ENCODE measurements around the gene PLD6. TPM values are rescaled to one million over a fixed set of nuclear protein-coding genes. Genes with fewer than 3 reads are reported as not detected.

PLD6 gene
- total RNA-seq, 1 experiment from 2014 or later: 11.6 TPM

DNA sequence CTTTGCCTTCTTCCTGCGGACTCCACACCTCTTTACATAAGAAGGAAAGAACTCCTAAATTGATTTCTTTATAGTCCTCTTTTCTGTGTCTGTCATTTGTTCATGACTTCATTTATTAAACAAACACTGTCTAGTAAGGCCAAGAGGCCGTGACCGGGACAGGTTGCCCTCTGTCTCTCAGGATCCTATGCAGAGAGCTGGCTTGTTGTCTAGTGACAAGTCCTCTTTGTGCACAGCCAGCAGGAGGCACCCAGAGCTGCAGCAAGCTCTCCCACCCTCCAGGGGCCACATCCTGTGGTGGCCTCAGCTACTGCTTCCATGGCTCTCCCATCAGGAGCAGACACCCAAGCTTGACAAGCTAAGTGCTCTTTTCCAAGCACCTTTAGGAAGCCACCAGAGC is 50.6 kb downstream of the PLD6 start:
- H3K27ac ChIP-seq (ENCODE audit: low read length): peak overlapping the region; percentile 97
- POLR2A ChIA-PET (ENCODE audit: unreplicated experiment): interaction anchor here (0.6 kb wide), 1 partner anchor 16 kb away, joined by 8 read pairs; no protein-coding TSS in a partner anchor
- no peak for DNase-seq
- no peaks in the 10 kb centered on the region for H3K9me3 ChIP-seq (ENCODE audit: low read length)
- no peak overlapping the region for H3K4me3 ChIP-seq (ENCODE audit: low read length)
- CTCF ChIA-PET: no interaction called here
- peaks cover 83% of the 10 kb centered on the region for H3K36me3 ChIP-seq (ENCODE audit: low read depth, low read length)
- intact Hi-C loops (cut with micrococcal nuclease): loop anchor here (10.0 kb wide), 1 partner anchor 151 kb away; no protein-coding TSS in a partner anchor
- TF ChIP-seq EZH2phosphoT487 (IDR thresholded peaks at IDR 0.05; ENCODE audit: borderline replicate concordance, low read length): no peak
- TF ChIP-seq, protein P1, sequence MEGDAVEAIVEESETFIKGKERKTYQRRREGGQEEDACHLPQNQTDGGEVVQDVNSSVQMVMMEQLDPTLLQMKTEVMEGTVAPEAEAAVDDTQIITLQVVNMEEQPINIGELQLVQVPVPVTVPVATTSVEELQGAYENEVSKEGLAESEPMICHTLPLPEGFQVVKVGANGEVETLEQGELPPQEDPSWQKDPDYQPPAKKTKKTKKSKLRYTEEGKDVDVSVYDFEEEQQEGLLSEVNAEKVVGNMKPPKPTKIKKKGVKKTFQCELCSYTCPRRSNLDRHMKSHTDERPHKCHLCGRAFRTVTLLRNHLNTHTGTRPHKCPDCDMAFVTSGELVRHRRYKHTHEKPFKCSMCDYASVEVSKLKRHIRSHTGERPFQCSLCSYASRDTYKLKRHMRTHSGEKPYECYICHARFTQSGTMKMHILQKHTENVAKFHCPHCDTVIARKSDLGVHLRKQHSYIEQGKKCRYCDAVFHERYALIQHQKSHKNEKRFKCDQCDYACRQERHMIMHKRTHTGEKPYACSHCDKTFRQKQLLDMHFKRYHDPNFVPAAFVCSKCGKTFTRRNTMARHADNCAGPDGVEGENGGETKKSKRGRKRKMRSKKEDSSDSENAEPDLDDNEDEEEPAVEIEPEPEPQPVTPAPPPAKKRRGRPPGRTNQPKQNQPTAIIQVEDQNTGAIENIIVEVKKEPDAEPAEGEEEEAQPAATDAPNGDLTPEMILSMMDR (conservative IDR thresholded peaks at IDR 0.05; ENCODE audit: low read depth, low read length): 0 out of 2 replicates have a peak, but pooled peaks have one; percentile 17
- no peak for TF ChIP-seq EZH2 (IDR thresholded peaks at IDR 0.05; ENCODE audit: low read length, unreplicated experiment)
- H3F3A ChIP-seq (ENCODE audit: low read length, unreplicated experiment): peaks cover 19% of the 10 kb centered on the region
- no peaks in the 10 kb centered on the region for H3K9me2 ChIP-seq (replicated peaks; ENCODE audit: low read length)
- no peak for ATAC-seq
- H2AFZ ChIP-seq (ENCODE audit: low read length): no peak overlapping the region
- H3K4me1 ChIP-seq (ENCODE audit: insufficient read depth, low read length): peaks cover 62% of the 10 kb centered on the region
- peak overlapping the region; percentile 33; the same call in 1 of the 2 replicates for H3K4me2 ChIP-seq (ENCODE audit: low read length)
- H4K20me1 ChIP-seq (ENCODE audit: low read length): no peaks in the 10 kb centered on the region
- no TSS peak for BruUV-seq (replicated peaks)
- peaks cover 53% of the 10 kb centered on the region for H3K79me2 ChIP-seq (ENCODE audit: low read length)
- H3K27me3 ChIP-seq (ENCODE audit: low read length): no peaks in the 10 kb centered on the region
- H3K9ac ChIP-seq (ENCODE audit: low read length): no peak overlapping the region

DNA sequence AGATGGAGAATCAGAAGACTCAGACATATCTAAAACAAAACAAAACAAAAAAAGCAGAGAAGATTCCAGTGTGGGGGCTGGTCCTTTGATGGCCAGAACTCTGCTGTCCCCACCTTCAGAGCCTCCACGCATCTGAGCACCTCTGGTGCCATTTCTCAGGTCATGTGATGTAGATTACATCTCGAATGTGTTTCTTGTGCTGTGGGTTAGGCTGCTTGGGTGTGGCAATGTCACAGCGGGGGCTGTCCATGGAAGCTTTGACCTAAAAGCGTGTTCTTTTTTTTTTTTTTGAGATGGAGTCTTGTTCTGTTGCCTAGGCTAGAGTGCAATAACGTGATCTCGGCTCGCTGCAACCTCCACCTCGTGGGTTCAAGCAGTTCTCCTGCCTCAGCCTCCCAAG is 51.2 kb downstream of the PLD6 start:
- Histone ChIP-seq H3K4me3 (ENCODE audit: low read length) (no peak overlapping the region), H4K20me1 (ENCODE audit: low read length) (no peaks in the 10 kb centered on the region), H3K9me2 (replicated peaks; ENCODE audit: low read length) (no peaks in the 10 kb centered on the region), H3K36me3 (ENCODE audit: low read depth, low read length) (peaks cover 84% of the 10 kb centered on the region), H3K4me2 (ENCODE audit: low read length) (no peak overlapping the region), H3K4me1 (ENCODE audit: insufficient read depth, low read length) (peaks cover 68% of the 10 kb centered on the region), H3K27ac (ENCODE audit: low read length) (peak overlapping the region; percentile 97; the same call in 1 of the 2 replicates), H2AFZ (ENCODE audit: low read length) (no peak overlapping the region), H3K9me3 (ENCODE audit: low read length) (no peaks in the 10 kb centered on the region), H3F3A (ENCODE audit: low read length, unreplicated experiment) (peaks cover 25% of the 10 kb centered on the region), H3K79me2 (ENCODE audit: low read length) (peaks cover 53% of the 10 kb centered on the region), H3K9ac (ENCODE audit: low read length) (no peak overlapping the region), H3K27me3 (ENCODE audit: low read length) (no peaks in the 10 kb centered on the region)
- TF ChIP-seq, protein P1 (conservative IDR thresholded peaks at IDR 0.05; ENCODE audit: low read depth, low read length): no peak
- no peak for TF ChIP-seq EZH2phosphoT487 (IDR thresholded peaks at IDR 0.05; ENCODE audit: borderline replicate concordance, low read length)
- no peak for TF ChIP-seq EZH2 (IDR thresholded peaks at IDR 0.05; ENCODE audit: low read length, unreplicated experiment)
- no peak for ATAC-seq
- POLR2A ChIA-PET (ENCODE audit: unreplicated experiment): no interaction called here
- DNase-seq: no peak
- intact Hi-C loops (cut with micrococcal nuclease): loop anchor here (10.0 kb wide), 1 partner anchor 150 kb away; no protein-coding TSS in a partner anchor
- CTCF ChIA-PET: no interaction called here
- no TSS peak for BruUV-seq (replicated peaks)

DNA sequence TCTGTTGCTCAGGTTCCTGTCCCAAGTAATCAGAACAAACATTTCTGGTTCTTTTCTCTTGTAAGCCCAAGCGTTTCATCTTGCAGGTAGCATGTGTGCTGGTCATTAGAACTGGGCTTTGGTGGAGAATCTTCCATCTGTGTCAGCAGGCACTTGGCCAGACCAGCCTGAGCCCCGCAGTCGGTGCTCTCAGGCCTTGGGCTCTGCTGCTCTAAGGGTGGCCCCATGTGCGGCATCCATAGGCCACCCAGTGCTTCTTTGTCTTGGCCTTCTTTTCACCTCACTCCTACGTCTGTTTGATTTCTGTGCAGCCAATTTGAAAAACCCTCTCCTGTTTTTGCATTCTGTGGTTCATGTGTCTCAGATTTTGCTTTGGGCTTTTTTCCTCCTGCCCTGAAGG is 51.6 kb downstream of the PLD6 start:
- CTCF ChIA-PET: no interaction called here
- Histone ChIP-seq H3K9ac (ENCODE audit: low read length) (no peak overlapping the region), H3K27me3 (ENCODE audit: low read length) (no peaks in the 10 kb centered on the region), H3K4me2 (ENCODE audit: low read length) (no peak overlapping the region), H3K9me3 (ENCODE audit: low read length) (no peaks in the 10 kb centered on the region), H3K9me2 (replicated peaks; ENCODE audit: low read length) (no peaks in the 10 kb centered on the region), H3K79me2 (ENCODE audit: low read length) (peaks cover 50% of the 10 kb centered on the region), H2AFZ (ENCODE audit: low read length) (no peak overlapping the region), H3K4me3 (ENCODE audit: low read length) (no peak overlapping the region), H3K4me1 (ENCODE audit: insufficient read depth, low read length) (peaks cover 72% of the 10 kb centered on the region), H3K36me3 (ENCODE audit: low read depth, low read length) (peaks cover 84% of the 10 kb centered on the region), H4K20me1 (ENCODE audit: low read length) (no peaks in the 10 kb centered on the region), H3K27ac (ENCODE audit: low read length) (peak overlapping the region; percentile 97), H3F3A (ENCODE audit: low read length, unreplicated experiment) (peaks cover 28% of the 10 kb centered on the region)
- POLR2A ChIA-PET (ENCODE audit: unreplicated experiment): no interaction called here
- intact Hi-C loops (cut with micrococcal nuclease): loop anchor here (10.0 kb wide), 1 partner anchor 150 kb away; no protein-coding TSS in a partner anchor
- no TSS peak for BruUV-seq (replicated peaks)
- TF ChIP-seq EZH2 (IDR thresholded peaks at IDR 0.05; ENCODE audit: low read length, unreplicated experiment): no peak
- TF ChIP-seq EZH2phosphoT487 (IDR thresholded peaks at IDR 0.05; ENCODE audit: borderline replicate concordance, low read length): no peak
- TF ChIP-seq, protein P1 (conservative IDR thresholded peaks at IDR 0.05; ENCODE audit: low read depth, low read length): no peak
- ATAC-seq (no peak), DNase-seq (no peak)

All from PC-3 (cell line).